Sciatic nerve (tissue), 2 donors: ENCODE measurements around the gene EPS15. TPM values are rescaled to one million over a fixed set of nuclear protein-coding genes. Genes with fewer than 3 reads are reported as not detected.
"Not testable (repeated sequence)": the region's sequence is repeated elsewhere in the genome, so short reads cannot be mapped to it uniquely, and the experiment has no call there.

Experiments used
- ATAC-seq: fragments of 200-7000 bp; cut with Tn5 transposase; one replicate; pipeline ENCODE4 v1.9.1; 2020; ENCODE audit warnings: mild to moderate bottlenecking, moderate library complexity
- DNase-seq: peaks from one replicate; pipeline ENCODE4 v3.0.0-alpha.2; 2020; ENCODE audit warnings: low spot score
- intact Hi-C: fragments of 100-400 bp; cut with DNase I; formaldehyde crosslinking; loops from one replicate; pipeline ENCODE4 v1.14.2; 2022
- total RNA-seq: library from RNA; stranded (reverse); fragmentation: NEBNext Ultra II Directional; extraction: Animal tissue kit (Norgen Biotek cat#: 25700); gene quantifications from one replicate; pipeline ENCODE4 v1.2.1, GENCODE V29; 2021
- donor health status: DM: no; HTN: no; CAD: no.
- donor health status: DM: no; HTN: no; CAD: no.

EPS15 gene
- total RNA-seq, 1 donor from 2014 or later = 119 TPM

DNA sequence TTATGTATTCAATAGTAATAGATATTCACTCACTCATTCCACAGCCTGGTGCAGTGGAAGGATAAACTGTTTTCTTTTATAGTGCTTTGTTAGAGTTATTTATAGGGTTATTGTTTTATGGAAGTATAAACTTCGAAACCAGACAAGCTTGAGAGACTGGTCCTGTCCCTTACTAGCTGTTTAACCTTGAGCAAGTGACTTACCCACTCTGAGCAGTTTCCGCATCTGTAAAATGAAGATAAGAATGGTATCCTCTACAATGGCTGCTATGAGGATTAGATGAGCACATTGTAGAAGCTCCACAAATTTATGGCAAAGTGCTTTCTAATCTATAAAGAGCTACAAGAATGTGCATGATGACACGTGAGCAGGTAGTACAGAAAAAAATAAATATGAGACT lies 30.8 kb upstream of the EPS15 start:
- ATAC-seq (no peak), DNase-seq (no peak)
- intact Hi-C loops = no loop called here

DNA sequence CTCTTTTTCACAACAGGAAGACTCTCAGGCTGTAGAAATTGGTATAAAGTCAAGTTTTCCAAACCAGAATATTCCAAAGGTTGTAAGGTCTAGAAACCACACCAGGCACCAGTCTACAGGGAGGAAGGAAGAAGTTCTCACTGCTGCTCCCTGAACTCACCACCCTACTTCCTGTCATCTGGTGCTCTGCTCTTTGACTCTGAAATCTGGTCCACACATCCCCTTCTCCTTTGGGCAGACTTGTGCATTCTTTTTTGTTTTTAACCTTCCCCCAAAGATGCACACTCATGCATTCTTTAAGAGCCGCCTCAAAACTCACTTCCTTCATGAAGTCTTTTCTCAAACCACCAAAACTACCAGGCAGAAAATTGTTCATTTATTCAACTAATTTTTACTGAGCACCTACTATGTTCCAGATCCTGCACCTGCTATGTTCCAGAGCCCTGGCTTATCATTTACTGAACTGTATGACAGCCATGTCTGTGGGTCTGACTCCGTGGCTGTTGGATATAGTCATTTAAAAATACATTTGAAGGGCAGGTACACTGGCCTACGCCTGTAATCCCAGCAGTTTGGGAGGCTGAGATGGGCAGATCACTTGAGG lies 30.1 kb upstream of the EPS15 start:
- intact Hi-C loops = no loop called here

DNA sequence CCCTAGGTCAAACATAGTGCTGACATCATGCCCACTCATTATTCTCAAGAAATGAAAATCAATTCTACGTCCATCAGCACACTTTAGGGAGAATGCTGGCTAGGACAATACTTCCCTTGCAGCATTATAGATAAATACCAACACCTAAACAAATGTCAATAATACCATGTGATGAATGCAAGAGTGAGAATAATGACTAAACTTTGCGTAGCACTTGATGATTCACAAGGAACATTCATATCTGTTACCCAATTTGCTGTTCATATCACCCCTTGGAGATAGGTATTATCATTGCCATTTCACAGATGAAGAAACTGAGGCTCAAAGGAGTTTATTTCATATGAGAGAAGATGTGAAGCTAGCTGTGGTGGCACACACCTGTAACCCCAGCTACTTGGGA lies 24.8 kb upstream of the EPS15 start:
- intact Hi-C loops = no loop called here
- no peak for DNase-seq
- no peak for ATAC-seq

More for the DNA sequence above, 30.1 kb upstream of the EPS15 start:
- ATAC-seq (peak; percentile 87), DNase-seq (no peak)

DNA sequence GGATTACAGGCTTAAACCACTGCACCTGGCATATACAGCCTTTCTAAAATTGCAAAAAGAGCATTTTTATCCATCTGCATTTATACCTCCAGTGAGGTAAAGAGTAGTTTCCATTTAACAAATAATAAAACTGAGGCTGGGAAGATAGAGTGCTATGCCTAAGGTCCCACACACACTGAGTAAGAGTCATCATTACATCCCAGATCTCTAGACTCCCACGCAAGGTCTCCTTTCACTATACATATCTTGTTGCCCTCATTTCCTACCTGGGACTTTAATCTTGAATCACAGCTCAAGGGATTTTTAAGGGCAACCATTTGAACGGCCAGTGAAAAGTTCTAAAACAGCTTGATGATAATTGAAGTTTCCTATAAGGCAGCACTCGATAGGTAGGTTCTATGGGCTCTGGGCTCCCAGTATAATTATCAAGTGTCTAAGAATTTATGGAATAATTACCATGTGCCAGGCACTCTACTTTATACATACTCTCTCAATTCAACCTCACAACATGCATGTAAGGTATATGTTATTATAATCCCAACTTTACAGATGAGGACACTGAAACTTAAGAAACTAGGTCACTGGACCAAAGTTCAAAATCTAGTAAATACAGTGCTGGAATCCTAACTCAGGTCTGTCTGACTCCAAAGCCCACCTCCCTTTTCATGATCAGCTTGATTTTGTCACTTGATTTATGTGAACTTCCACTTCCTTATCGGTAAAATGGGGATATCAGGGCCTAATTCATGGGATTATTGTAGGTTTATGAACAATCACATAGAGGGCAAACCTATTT lies 23.3 kb upstream of the EPS15 start:
- intact Hi-C loops = no loop called here
- no peak for ATAC-seq
- DNase-seq = no peak

DNA sequence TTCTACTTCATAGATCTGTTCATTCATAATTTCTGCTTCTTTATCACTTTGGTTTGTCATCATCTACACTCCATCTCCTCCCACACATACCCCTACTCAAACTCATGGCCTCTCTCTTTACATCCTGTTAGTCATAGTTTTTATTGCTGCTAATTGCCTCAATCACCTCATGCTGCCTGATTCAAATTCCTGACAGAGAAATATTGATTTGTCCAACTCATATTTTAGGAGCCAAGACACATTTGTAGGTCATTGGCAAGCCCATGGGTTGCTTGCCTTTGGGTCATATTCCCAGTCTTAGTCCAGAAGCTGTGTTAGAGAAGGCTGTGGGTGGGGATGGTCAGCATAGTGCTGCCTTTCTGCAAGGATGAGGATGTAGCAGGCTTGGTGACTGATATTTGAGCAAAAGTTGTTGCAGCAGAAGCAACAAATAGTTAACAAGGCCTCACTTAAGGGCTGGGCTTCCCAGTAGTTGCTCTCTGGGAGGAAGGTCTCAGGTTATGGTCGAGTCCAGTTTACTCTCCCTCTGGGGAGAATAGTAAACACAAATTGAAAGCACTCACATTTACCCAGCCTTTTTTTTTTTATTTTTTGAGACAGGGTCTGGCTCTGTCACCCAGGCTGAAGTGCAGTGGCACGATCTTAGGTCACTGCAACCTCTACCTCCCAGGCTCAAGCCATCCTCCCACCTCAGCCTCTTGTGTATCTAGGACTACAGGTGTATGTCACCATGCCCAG lies 22.4 kb upstream of the EPS15 start:
- no peak for ATAC-seq
- DNase-seq = no peak
- intact Hi-C loops = no loop called here

DNA sequence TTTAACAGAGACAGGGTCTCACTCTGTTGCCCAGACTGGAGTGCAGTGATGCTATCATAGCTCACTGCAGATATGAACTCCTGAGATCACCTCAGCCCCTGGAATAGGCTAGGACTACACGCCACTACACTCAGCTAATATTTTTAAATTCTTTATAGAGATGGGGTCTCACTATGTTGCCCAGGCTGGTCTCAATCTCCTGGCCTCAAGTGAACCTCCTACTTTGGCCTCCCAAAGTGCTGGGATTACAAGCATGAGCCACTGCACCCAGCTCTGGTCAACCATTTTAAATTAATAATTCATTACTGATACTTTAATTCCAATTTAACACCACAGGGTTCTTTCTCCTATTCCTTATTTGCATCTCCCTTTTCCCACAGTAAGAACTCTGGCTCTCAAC lies 18.5 kb upstream of the EPS15 start:
- intact Hi-C loops = no loop called here
- DNase-seq = no peak
- no peak for ATAC-seq

DNA sequence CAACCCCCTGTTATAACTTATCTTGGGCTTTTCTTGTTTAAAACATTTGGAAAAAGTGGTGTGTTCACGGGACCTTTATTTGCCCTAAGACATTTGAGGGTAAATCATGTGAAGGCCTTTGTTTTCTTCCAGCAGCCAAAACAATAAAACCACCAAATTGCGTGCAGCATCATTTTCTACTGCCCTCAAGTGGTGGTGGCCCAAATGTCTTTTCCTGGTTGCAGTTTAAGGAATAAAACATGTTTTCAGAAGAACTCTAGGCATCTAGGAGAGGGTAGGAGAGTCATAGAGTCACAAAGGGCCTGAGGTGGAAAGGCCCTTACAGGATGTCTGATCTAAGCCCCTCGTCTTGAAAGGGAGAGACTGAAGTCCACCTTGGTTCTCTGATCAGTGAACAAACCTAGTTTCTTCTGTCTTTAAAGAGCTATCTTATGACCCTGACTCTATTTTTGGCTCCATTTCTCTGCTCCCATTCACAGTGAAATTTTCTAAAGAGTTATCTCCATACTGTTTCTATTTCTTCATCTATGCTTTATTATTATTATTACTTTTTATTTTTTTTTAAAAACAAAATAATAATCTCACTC lies 16.0 kb upstream of the EPS15 start:
- DNase-seq (peak; percentile 77), ATAC-seq (peak; percentile 86)
- intact Hi-C loops = no loop called here

DNA sequence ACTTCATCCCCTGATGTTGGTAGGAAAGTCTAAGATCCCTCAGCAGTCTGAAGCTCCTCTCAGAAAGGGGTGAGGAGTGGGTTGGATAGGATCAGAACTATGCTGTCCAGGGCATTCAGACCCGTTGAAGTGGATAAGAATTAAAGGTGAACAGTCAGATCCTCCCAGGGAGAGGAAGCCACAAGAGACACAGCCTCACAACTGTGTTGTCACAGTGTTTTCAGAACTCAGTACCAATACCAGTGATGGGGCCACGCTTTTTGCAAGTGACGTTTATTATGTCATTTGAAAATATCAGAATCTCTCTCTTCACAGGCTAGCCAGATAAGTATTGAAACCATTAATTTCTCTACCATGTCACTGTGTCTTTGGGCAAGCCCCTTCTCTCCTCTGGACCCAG lies 15.4 kb upstream of the EPS15 start:
- DNase-seq (no peak), ATAC-seq (peak; percentile 60)
- intact Hi-C loops = no loop called here

DNA sequence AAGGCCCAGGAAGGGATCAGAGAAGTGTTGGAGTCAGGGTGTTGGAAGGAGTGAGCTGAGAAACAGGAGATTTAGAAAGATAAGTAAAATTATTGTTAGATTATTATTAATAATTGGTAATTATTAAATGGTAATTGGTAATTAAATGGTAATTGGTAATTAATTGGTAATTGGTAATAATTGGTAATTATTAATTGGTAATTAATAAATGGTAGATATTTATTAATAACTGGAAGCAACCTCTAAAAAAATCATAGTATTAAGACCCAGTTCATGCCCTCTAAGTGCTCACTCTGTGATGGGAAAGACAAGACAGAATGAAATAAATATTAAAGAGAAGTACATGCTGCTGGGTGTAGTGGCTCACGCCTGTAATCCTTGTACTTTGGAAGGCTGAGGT lies 13.8 kb upstream of the EPS15 start:
- DNase-seq (no peak), ATAC-seq (no peak)
- intact Hi-C loops = no loop called here

DNA sequence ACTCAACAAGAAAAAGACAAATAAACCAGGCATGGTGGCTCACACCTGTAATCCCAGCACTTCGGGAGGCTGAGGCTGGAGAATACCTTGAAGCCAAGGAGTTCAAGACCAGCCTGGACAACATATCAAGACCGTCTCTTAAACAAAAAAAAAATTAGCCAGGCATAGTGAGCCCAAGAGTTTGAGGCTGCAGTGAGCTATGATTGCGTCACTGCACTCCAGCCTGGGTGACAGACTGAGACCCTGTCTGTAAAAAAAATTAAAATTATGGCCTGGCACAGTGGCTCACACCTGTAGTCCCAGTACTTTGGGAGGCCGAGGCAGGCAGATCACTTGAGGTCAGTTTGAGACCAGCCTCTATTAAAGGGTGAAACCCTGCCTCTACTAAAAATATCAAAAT lies 11.4 kb upstream of the EPS15 start:
- DNase-seq, ATAC-seq, intact Hi-C loops: not testable (repeated sequence)

DNA sequence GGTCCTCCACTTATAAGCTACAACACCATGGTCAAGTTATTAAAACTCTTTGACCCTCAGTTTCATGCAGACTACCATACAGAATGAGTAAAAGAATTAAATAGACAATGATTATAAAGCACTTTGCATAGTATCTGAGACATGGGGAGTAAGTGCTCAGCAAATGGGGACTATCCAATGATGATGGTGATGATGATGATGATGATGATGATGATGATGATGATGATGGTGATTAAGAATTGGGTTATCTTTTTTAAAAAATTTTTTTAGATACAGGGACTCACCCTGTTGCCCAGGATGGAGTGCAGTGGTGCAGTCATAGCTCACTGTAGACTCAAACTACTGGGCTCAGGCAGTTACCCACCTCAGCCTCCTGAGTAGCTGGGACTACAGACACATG lies 8.1 kb upstream of the EPS15 start:
- DNase-seq (no peak), ATAC-seq (no peak)
- intact Hi-C loops = no loop called here

DNA sequence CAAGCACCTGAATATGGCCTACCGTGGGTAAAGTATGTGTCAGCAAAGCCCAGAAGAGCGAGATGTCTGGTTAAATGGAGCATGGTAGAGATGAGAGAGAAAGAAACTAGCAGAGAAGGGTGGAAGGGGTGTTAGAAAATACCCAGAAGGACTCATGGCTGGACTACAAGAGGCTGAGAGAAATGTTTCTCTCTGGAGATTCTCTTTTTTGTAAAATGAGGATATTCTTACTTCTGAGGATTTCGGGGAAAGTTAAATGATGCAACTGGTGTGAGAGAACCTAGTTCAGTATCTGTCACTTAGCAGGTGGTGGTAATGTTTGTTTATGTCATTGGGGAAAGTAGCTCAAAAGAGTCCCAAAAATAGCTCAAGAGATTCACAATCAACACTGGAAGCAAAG lies 7.2 kb upstream of the EPS15 start:
- no peak for DNase-seq
- no peak for ATAC-seq
- intact Hi-C loops = no loop called here

DNA sequence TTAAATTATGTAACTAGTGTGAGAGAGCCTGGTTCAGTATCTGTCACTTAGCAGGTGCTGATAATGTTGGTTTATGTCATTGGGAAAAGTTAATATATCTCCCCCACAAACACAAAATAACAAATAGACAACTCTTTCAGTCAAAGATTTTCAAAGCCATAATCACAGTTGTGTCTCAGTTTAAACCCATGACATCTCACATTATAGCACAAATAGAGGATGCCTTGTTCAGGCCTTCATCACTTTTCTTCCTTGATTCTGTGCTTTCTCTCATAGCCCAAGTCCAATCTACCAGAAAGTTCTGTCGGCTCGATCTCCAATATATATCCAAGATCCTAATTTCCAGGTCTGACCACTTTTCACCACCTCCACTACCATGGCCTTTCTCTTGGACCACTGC lies 6.2 kb upstream of the EPS15 start:
- DNase-seq (no peak), ATAC-seq (no peak)
- intact Hi-C loops = no loop called here

DNA sequence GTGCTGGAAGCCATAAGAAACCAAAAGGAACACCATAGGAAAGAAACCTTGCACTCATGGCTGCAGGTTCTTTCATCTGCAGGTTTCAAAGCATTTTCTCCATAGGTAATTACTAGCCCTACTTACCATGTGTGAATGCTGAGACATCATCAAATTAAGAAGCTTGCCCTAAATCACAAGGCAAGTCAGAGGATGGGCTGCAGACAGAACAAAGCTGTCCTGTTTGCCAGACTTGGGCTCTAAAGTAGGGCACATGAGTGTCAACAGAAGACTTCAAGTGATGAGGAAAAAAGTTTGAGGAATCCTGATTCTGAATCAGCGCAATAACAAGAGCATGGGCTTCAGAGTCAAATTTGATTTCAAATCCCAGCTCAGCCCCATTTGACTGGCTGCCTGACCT lies 5.8 kb upstream of the EPS15 start:
- intact Hi-C loops = no loop called here
- DNase-seq = no peak
- no peak for ATAC-seq

DNA sequence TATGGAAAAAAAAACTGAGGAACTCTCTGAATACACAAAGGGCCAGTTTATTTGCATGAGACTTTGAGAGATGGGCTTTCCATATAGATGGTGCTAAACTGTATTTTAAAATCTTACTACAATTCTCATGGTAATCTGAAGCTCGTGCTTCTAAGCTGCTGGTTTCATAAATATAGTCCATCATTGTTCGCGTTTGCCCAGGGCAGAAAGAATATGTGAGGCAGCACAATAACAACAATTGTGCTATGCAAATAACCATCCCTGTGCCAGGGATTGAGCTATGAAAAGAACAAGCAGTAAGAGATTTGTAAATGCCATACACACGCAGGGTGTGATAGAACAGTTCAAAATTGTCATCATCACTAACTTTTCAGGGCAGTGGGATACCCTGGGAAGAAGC lies 4.9 kb upstream of the EPS15 start:
- no peak for ATAC-seq
- no peak for DNase-seq
- intact Hi-C loops = no loop called here

DNA sequence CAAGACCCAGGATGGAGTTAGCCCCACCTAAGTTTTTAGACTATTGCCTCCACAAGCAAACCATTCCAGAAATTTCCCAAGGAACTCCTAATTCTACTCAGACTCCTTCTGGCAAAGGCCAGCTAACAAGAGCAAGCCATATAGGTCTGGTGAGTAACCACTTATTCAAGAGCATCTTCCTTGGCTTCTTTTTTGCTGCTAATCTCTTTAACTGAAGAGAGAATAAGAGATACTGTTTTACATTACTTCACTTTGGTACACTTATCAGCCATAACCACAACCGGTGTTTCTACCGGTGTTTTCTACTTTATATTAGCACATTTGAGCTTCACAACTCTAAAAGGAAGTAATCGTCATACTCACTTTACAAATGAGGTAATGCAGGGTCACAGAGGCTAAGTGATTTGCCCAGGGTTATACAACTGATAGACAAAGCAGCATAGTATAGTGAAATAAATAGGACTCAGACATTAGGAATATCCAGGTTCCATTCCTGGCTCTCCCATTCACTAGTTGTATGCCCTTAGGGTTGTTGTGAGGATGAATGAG lies 1.7 kb upstream of the EPS15 start:
- no peak for ATAC-seq
- intact Hi-C loops = no loop called here
- DNase-seq = no peak

DNA sequence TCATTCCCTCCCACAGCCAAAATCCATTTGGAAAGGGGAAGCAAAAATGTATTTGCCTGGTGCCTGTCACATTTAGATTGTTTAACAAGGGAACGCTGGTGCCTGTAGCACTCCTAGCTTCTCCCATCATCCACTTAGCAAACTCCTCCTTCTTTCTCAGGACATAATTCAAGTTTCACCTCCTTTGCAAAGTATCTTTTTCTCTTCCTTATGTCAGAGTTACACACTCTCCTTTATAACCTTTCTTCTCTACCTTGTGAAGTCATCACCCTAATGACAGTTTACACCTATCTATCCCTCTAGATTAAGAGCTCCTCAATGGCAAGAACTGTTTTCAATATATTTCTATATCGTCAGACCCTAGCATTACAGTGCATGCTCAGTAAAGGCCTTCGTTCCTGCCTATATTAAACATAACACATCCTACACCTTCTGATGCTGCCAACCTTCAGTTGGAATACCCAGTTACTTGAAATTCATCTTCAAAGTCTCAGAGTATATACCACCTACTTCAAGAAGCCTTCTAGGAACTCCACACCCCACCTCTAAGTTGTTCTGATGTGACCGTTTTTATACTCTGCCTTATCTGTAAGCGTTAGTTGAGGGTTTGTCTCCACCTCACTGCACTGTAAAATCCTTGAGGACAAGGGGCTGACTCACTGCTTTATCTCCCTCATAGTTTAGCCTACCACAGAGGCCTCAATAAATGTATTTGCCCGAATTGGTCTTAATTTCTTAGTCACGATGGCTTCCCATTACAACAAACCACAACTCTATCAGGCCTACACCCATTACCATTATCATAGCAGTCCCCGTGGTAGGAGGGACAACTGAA lies 1.0 kb upstream of the EPS15 start:
- no peak for ATAC-seq
- intact Hi-C loops = no loop called here
- DNase-seq = no peak

DNA sequence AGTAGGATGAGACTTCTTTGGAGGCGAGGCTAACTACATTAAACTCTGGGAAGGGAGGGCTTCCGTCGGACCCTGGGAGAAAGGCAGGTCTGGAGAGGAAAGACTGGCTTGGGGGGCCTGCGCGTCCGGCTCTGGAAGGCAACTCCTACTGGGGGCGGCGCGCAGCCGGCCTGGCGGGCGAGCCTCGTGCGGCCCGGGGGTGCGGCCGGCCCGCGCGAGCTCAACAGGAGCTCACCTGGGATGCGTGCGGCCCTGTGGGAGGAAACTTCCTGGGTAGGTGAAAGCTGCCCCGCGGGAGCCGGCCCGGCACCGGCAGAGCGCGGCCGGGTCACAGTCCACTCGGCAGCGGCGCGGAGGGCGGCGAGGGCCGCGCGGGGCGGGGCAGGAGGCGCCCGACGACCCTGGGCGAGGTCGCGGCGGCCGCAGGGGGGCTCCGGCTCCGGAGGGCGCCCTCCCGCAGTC lies 449 bp downstream of the EPS15 start:
- ATAC-seq = peak; percentile 61
- DNase-seq = peak; percentile 73
- intact Hi-C loops = no loop called here
